MM.1S (cell line): ENCODE results near the gene PYHIN1.

Experiments used
- DNase-seq: peaks from one replicate; pipeline ENCODE4 v3.0.0-alpha.2; 2015
- H2AFZ ChIP-seq: fragments of 300-600 bp; sonication (generic); 2 replicates; pipeline ENCODE4 v1.6.0; 2016; ENCODE audit warnings: antibody characterized with exemption, low read length
- H3F3A ChIP-seq: fragments of 300-600 bp; sonication (generic); 2 replicates; pipeline ENCODE4 v1.6.1; 2016; ENCODE audit warnings: mild to moderate bottlenecking, antibody characterized with exemption, low read length, moderate library complexity, mixed read lengths; ENCODE audit not compliant: insufficient read depth
- H3K27ac ChIP-seq: fragments of 300-600 bp; sonication (generic); 2 replicates; pipeline ENCODE4 v1.5.1; 2016; ENCODE audit warnings: mild to moderate bottlenecking, low read length
- H3K27me3 ChIP-seq: fragments of 300-600 bp; sonication (generic); replicated peaks from 2 replicates; pipeline ENCODE4 v1.6.0; 2016; ENCODE audit warnings: low read length; ENCODE audit not compliant: insufficient read depth
- H3K36me3 ChIP-seq: fragments of 300-600 bp; sonication (generic); replicated peaks from 2 replicates; pipeline ENCODE4 v1.6.1; 2016; ENCODE audit warnings: mild to moderate bottlenecking, low read length, mixed read lengths; ENCODE audit not compliant: insufficient read depth
- H3K4me1 ChIP-seq: fragments of 300-600 bp; sonication (generic); 2 replicates; pipeline ENCODE4 v1.6.1; 2016; ENCODE audit warnings: low read length, mixed read lengths
- H3K4me2 ChIP-seq: fragments of 300-600 bp; sonication (generic); 2 replicates; pipeline ENCODE4 v1.6.0; 2016; ENCODE audit warnings: low read depth, low read length
- H3K4me3 ChIP-seq: fragments of 300-600 bp; sonication (generic); 2 replicates; pipeline ENCODE4 v1.5.1; 2016; ENCODE audit warnings: low read length, mixed read lengths
- H3K79me2 ChIP-seq: fragments of 300-600 bp; sonication (generic); 2 replicates; pipeline ENCODE4 v1.6.1; 2016; ENCODE audit warnings: mixed run types, low read length, mixed read lengths
- H3K9ac ChIP-seq: fragments of 300-600 bp; sonication (generic); 2 replicates; pipeline ENCODE4 v1.6.1; 2016; ENCODE audit warnings: low read length, mixed read lengths
- H3K9me2 ChIP-seq: fragments of 300-600 bp; sonication (generic); replicated peaks from 2 replicates; pipeline ENCODE4 v1.6.1; 2016; ENCODE audit warnings: mild to moderate bottlenecking, low read length, mixed read lengths; ENCODE audit not compliant: insufficient read depth
- H3K9me3 ChIP-seq: fragments of 300-600 bp; sonication (generic); replicated peaks from 2 replicates; pipeline ENCODE4 v1.6.1; 2016; ENCODE audit warnings: mild to moderate bottlenecking, low read length, mixed read lengths; ENCODE audit not compliant: insufficient read depth
- H4K20me1 ChIP-seq: fragments of 300-600 bp; sonication (generic); 2 replicates; pipeline ENCODE4 v1.6.1; 2016; ENCODE audit warnings: mild to moderate bottlenecking, low read length, moderate library complexity, mixed read lengths; ENCODE audit not compliant: insufficient read depth
- CTCF ChIP-seq: fragments of 300-600 bp; sonication (generic); IDR thresholded peaks from 2 replicates; pipeline ENCODE4 v1.5.1; 2016; ENCODE audit warnings: antibody characterized with exemption, low read length, mixed read lengths
- EZH2 ChIP-seq: fragments of 300-600 bp; sonication (generic); optimal IDR thresholded peaks from 2 replicates; pipeline ENCODE3; 2017; ENCODE audit warnings: low read depth, mild to moderate bottlenecking, antibody characterized with exemption, low read length, mixed read lengths
- EZH2phosphoT487 ChIP-seq: fragments of 300-600 bp; sonication (generic); IDR thresholded peaks from 2 replicates; pipeline ENCODE4 v1.6.1; 2018; ENCODE audit warnings: antibody characterized with exemption, low read length

The PYHIN1 gene

GRCh38 chr1:158983235-158983634 is 51.9 kb downstream of the PYHIN1 start:
- no peaks in the 10 kb centered on the region for H3K9me3 ChIP-seq
- no peaks in the 10 kb centered on the region for H3K79me2 ChIP-seq
- H3K4me2 ChIP-seq, result no peak overlapping the region
- no peaks in the 10 kb centered on the region for H4K20me1 ChIP-seq
- no peaks in the 10 kb centered on the region for H3F3A ChIP-seq
- no peak for DNase-seq
- no peak overlapping the region for H3K27ac ChIP-seq
- H3K4me1 ChIP-seq, result no peaks in the 10 kb centered on the region
- no peaks in the 10 kb centered on the region for H3K9me2 ChIP-seq
- no peaks in the 10 kb centered on the region for H3K27me3 ChIP-seq
- H3K9ac ChIP-seq, result no peak overlapping the region
- H3K36me3 ChIP-seq, result no peaks in the 10 kb centered on the region
- no peak overlapping the region for H2AFZ ChIP-seq
- TF ChIP-seq CTCF, result no peak
- no peak for TF ChIP-seq EZH2phosphoT487
- TF ChIP-seq EZH2, result no peak
- no peak overlapping the region for H3K4me3 ChIP-seq

GRCh38 chr1:158984386-158984785 is 53.0 kb downstream of the PYHIN1 start:
- H4K20me1 ChIP-seq, result no peaks in the 10 kb centered on the region
- no peak for TF ChIP-seq EZH2
- TF ChIP-seq CTCF, result no peak
- TF ChIP-seq EZH2phosphoT487, result no peak
- no peaks in the 10 kb centered on the region for H3K27me3 ChIP-seq
- no peak overlapping the region for H3K9ac ChIP-seq
- no peaks in the 10 kb centered on the region for H3F3A ChIP-seq
- no peak overlapping the region for H2AFZ ChIP-seq
- H3K4me2 ChIP-seq, result no peak overlapping the region
- H3K4me3 ChIP-seq, result no peak overlapping the region
- no peaks in the 10 kb centered on the region for H3K79me2 ChIP-seq
- H3K27ac ChIP-seq, result no peak overlapping the region
- H3K9me2 ChIP-seq, result no peaks in the 10 kb centered on the region
- no peak for DNase-seq
- H3K9me3 ChIP-seq, result no peaks in the 10 kb centered on the region
- no peaks in the 10 kb centered on the region for H3K36me3 ChIP-seq
- H3K4me1 ChIP-seq, result no peaks in the 10 kb centered on the region

- no peak for DNase-seq
- no peaks in the 10 kb centered on the region for H4K20me1 ChIP-seq
- H3F3A ChIP-seq, result no peaks in the 10 kb centered on the region
- H3K9ac ChIP-seq, result no peak overlapping the region
- H3K4me1 ChIP-seq, result no peaks in the 10 kb centered on the region
- no peaks in the 10 kb centered on the region for H3K27me3 ChIP-seq
- no peak overlapping the region for H2AFZ ChIP-seq
- H3K4me2 ChIP-seq, result no peak overlapping the region
- no peaks in the 10 kb centered on the region for H3K9me2 ChIP-seq
- no peak overlapping the region for H3K27ac ChIP-seq
- H3K36me3 ChIP-seq, result no peaks in the 10 kb centered on the region
- no peak overlapping the region for H3K4me3 ChIP-seq
- no peaks in the 10 kb centered on the region for H3K79me2 ChIP-seq
- no peak for TF ChIP-seq CTCF
- no peak for TF ChIP-seq EZH2phosphoT487
- no peak for TF ChIP-seq EZH2
- no peaks in the 10 kb centered on the region for H3K9me3 ChIP-seq
These were observed 58.1 kb downstream of the PYHIN1 start for GRCh38 chr1:158989424-158989823.
